ENCODE results near the gene FBN1.

FBN1 gene

GRCh38 chr15:48578965-48579364 lies 66.5 kb downstream of the FBN1 start:
- no peak for DNase-seq

DNA sequence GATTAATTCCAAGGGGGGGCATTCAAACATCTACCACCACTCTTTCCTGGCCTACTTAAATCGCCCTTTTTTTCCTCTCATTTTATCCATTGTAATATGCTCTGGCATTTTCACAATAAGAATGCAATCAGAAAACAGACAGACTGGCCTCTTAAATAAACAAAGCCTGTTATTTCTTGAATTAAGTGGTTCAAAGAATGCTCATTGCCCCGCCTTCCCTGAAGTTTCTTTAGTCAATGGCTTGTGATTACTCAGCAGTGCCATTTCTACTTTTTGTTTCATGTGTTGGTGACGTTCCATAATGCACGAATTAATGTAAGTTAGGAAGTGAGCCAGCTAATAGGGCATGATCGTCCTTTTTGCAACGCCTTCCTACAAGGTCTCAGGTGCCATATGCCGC lies 68.0 kb downstream of the FBN1 start:
- no peak for DNase-seq

DNA sequence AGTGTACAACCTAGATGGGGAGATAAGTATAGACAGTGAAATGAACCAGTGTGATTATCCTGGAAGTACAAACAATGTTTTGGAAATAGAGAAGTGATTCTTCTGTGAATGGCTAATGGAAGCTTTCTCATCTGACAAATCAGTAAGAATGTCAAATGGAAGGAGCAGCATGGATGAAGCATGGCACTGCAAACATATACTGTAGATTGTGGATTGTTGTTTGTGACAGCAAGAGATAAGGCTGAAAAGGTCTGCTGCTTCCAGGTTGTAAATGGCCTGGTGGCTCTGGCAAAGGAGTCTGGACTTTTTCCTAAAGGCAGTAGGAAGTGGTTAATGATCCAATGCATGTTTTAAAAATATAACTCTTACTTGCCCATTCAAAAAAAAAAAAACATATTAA lies 71.3 kb downstream of the FBN1 start:
- no peak for DNase-seq

DNA sequence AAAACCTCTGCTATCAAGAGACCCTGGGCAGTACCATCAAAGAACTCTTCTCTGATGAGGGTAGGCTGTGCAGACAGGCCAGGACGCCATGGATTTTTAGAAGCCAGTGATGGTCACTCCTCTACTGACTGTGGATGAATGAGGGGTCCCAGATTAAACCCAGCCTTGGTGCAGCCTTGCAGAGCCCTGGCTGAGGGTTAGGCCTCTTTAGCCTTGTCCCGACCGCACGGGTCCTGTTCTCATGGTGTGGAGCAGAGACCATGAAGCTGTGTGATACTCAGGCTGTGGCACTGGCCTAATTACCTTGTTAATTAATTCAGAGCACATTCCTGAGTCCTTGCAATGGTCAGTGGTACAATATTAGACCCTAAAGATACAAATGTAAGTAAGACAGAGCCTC lies 71.7 kb downstream of the FBN1 start:
- DNase-seq: no peak

GRCh38 chr15:48572823-48573222 lies 72.7 kb downstream of the FBN1 start:
- no peak for DNase-seq

GRCh38 chr15:48571510-48571909 lies 74.0 kb downstream of the FBN1 start:
- DNase-seq: no peak

GRCh38 chr15:48570822-48571221 lies 74.7 kb downstream of the FBN1 start:
- no peak for DNase-seq

DNA sequence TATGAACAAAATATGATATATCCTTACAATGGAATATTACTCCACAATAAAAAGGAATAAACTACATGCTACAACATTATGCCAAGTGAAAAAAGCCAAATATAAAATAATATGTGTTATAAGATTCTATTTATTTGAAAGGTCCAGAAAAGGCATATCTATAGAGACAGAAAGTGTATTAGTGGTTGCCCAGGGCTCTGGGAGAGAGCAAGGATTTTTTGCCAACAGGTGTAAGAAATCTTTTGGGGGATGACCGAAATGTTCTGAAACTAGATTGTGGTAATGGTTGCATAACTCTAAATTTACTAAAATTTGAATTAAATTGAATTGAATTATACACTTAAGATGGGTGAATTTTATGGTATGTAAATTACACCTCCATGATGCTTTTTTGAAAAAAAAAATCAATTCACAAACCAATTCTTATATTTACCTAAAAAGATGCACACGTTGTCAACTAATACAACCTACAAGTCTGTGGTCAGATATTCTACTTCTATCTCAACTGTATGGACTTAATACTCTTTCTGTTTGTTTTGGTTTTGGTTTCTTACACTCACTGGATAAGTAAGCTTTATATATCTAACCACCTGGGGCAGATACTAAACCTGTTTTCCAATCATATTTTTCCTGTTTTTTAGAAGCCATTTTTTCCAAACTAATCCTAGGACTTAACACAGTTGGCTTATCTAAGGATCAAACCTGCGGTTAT lies 75.8 kb downstream of the FBN1 start:
- DNase-seq: no peak

- DNase-seq: no peak
These were observed 78.8 kb downstream of the FBN1 start for GRCh38 chr15:48566668-48567067.

GRCh38 chr15:48565560-48566482 lies 79.7 kb downstream of the FBN1 start:
- no peak for DNase-seq

- DNase-seq: no peak
These were observed 80.8 kb downstream of the FBN1 start for GRCh38 chr15:48564690-48565089.

DNA sequence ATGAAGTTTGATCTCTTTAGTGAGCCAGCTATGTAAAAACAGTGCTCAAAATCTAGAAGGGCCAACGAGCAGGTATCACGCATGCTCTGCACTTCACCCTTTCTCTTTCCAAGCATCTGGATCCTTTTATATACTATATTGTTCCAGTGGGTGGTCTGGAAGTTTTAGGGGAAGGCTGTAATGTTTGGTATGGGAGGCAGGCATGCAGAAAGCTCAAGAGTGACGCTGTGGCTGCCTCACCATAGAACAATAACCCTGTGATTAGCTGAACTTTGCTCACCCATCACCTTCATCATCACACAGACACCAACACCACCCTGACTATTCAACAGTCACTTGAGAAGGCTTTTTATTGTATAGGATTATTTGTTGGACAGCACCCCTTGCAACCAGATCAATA lies 81.6 kb downstream of the FBN1 start:
- no peak for DNase-seq

GRCh38 chr15:48560321-48561051 lies 85.0 kb downstream of the FBN1 start:
- DNase-seq: no peak

DNA sequence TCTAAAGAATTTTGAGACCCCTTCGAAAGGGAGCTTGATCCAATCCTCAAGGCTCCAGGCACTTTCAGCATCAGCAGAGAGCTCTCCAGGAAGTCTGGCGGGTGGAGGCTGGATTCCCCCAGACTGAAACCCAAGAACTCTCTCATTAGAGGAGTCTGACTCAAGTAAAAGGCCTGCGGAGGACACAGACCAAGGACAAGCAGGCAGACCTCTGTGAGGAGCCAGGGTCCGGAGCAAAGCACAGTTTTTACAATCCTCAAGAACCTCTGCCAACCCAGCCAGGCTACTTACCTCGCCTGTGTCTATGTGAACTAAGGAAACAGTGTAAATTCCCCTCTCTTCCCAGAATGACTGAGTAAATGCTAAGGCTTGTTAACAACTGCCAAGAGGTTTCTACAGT lies 86.2 kb downstream of the FBN1 start:
- no peak for DNase-seq

DNA sequence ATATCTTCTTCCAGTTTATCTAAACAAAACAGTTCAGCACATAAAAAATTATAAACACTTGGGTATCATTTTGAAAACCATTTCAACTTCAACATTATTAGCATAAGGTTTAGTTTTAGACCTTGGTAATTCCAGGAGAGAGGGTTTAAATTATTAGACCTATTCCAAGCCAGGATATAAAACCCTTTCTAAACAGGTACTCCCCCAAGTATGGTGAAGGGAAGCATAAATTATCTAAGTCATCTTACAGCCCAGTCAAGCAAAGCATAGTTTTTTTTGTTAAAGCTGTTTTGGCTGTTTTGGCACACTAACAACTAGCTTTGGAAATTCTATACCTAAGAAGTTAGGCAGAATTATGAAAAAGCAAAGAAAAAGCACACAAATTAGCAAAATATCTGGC lies 87.3 kb downstream of the FBN1 start:
- no peak for DNase-seq

DNA sequence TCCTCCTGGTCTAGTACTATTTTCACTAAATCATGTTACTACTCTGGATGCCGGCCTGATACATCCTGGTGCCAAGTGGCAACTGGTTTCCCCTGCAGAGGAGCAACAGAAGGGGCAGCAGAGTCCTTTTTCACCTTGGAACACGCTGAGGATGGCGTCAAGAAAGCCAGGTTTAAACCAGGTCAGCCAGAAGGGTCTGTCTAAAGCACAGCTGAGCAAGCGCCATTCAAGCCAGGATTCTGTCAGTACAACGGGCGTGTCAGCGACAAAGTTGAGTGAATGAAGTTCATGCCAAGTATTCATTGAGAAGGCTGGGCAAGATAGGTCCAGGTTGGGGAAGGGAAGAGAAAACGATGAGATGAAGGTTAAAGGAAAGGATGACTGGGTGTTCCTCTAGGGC lies 88.2 kb downstream of the FBN1 start:
- DNase-seq: no peak

- no peak for DNase-seq
These were observed 89.2 kb downstream of the FBN1 start for GRCh38 chr15:48556159-48556897.

DNA sequence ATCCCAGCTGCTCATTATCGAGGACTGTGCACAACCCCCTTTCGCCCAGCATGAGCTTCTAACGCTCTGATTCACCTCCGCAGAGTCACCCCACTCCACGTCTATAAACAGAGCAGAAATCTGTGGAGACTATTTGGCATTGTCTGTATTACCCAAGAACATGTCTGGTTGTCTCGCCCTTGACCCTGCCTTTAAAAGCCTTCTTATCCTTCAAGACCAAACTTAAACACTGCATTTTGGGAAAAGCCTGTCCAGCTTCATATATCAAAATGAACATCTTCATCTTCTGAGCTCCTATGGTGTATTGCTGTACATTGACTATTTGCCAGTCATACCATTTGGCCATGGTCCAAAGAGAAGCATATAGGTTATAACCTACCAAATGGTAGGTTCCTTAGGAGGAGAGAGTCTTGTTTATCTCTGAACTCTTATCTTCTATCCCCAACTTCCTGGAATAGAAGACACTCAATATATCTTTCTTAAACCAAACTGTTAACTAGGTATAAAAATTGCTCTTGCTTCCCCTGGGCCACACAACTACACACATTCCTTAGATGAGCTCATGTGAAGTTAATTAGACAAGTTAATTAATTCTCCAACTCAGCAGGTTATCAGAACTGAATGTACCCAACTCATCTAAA lies 90.1 kb downstream of the FBN1 start:
- no peak for DNase-seq

DNA sequence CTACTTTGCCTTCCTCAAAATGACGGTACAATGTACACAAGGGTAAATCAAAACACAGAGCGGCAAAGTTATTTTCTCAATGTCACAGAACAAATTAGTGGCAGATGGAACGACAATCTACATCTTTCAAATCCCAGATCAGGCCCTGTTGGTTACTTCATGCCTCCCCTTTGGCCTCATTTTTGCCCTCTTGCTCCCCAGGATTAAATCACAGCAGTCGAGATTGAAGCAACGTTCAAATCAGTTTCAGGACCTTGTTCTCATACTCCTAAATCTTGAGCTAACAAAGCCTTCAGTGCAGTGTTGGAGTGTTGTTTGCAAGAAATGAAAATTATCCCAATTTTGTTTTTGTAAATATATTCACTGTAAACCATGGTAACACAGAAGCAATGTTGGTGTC lies 91.4 kb downstream of the FBN1 start:
- DNase-seq: no peak

- no peak for DNase-seq
These were observed 92.0 kb downstream of the FBN1 start for GRCh38 chr15:48553559-48553958.

DNA sequence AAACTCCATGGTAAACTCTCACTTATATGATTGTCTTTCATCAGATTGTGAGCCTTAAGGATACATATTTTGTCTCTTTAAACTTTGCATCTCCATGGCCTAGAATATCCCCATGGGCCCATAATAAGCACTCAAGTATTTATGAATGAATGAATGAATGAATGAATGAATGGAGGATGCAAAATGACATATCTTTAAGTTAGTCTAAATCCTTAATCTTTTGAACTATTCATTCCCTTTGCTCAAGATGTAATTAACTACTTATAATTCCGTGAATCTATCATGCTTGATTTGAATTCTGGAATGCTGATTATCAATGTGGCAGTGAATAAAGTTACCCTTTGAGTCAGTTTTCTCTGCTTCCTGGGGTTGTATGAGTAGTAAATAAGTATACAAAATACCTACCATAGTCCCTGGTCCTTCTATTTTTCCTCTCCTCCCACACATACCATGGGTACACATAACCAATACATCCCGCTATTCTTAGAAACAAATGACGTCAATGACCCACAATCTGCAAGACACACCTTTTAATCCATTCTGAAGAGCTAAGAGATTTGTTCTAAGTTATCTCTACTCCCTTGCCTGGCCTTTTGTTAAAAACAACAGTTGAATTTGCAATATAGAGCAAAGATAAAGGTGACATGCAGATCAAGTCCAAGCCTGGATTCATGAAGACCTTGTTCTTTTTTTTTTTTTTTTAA lies 94.5 kb downstream of the FBN1 start:
- DNase-seq: no peak

DNA sequence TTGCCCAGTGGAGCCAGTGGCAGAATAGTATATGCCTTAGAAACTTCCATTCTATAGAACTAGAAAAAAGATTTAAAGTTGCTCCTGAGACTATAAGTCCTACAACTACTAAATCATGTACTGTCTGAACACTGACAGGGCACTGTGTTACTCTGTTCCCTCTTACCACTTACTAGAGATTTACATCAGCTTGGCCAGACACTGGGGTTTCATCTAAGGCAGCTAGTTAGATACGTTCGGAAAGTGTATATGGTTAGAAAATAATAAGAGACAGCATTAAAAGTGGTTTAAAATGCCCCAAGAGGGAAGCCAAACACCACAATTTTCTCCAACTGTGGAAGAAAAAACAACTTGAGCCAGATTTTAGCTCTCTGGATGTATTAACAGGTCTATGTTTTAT lies 97.1 kb downstream of the FBN1 start:
- DNase-seq: no peak
